Ovary (tissue), 3 donors: Measurements from ENCODE around the gene MIDN.

Source experiments
- CTCF ChIP-seq, 3 donors: fragments of 450-650 bp in 2 of 3; fragments of 200-600 bp in 1 of 3; IDR thresholded peaks; one replicate each; pipeline versions ENCODE4 v1.5.1 to v1.8.0; 2016 to 2022; ENCODE audit warnings: antibody characterized with exemption in 3 of 3, mild to moderate bottlenecking in 1 of 3
- EP300 ChIP-seq: sonication (generic); formaldehyde crosslinking; IDR thresholded peaks from one replicate; pipeline ENCODE4 v1.6.1; 2017; ENCODE audit warnings: antibody characterized with exemption
- donor health status: DM: no; HTN: no; CAD: no.

GRCh38 chr19:1199531-1199930 is 48.9 kb upstream of the MIDN start:
- TF ChIP-seq CTCF (IDR thresholded peaks at IDR 0.05), result no peak
- TF ChIP-seq EP300, result no peak
